ENCODE data around the gene CCNF. TPM values are rescaled to one million over a fixed set of nuclear protein-coding genes. Genes with fewer than 3 reads are reported as not detected.
"Not testable (repeated sequence)": the region's sequence is repeated elsewhere in the genome, so short reads cannot be mapped to it uniquely, and the experiment has no call there.

The CCNF gene
- total RNA-seq, 1 experiment from 2014 or later: 54.5 TPM

GRCh38 chr16:2428051-2428783 lies 1.0 kb upstream of the CCNF start:
- no peak for DNase-seq (ENCODE audit: low spot score)

DNA sequence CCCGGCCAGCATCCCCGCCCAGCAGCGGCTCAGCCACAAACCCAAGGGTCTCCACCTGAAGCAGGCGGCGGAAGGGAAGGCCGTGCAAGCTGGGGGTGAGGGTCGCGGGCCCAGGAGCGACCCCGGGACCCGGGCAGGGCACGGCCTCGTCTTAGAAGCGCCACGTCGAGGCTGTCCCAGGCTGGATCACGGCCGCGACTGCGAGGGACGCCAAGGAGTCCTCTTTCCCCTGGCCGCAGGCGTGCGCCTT lies 538 bp upstream of the CCNF start:
- no peak for DNase-seq (ENCODE audit: low spot score)

DNA sequence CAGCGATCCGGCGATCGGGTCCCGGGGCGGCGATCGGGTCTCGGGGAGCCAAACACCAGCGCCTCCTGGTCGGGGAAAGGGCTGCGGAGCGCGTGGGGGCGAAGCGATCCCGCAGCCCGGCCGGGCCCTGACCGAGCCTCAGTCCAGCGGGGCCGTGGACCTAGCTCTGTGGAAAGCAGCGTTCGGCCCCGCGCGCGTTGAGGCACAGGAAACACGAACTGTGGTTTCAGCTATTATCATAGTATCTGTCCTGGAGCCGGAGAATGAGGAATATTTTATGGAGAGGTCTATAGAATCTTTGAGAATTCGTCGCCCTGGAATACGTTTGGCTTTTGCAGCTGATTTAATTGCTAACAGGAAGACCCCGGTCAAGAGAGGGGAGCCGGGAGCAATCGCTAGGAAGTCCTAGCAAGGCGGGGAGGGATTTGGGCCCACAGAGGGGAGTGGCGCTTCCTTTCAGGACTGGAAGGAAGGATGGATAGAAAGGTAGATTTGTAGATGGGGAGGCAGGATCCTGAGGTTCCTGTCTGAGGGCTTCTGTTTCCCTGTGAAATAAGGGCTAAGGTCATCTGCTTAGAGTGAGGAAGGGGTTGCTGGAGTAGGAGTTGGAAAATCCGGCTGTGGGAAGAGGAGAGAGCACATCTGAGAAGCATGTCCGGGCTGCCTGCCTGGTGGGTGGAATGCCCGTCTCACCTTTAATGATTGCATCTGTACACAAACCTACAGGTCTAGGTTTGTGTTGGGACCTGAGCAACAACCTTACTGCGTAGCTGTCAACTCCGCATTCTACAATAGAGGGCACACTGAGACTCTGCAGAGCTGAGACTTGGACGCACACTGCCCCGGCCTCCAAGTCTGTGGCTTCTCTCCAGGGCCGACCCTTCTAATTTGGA lies 770 bp downstream of the CCNF start:
- DNase-seq (ENCODE audit: low spot score): no peak

DNA sequence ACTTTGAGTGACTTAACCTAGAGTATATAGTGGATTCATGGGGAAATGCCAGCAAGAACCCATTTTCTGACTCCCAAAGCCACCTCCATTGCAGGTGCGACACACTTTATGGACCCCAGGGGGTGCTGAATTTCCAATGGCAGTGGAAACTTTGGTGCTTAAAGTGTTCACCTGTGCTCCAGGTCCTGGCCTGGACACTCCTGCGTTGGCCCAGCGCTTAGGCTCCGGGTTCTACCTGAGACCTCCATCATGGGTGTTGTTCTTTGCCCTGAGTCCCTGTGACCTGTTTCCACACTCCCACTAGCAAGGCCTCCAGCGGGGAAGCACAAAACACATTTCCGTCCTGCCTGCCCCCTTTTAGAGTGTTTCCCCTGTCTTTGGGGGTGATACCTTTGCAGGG lies 3.0 kb downstream of the CCNF start:
- DNase-seq (ENCODE audit: low spot score): no peak

- no peak for DNase-seq (ENCODE audit: low spot score)
Observed at GRCh38 chr16:2432801-2433505, 3.7 kb downstream of the CCNF start.

GRCh38 chr16:2435236-2435635 lies 6.0 kb downstream of the CCNF start:
- DNase-seq (ENCODE audit: low spot score): not testable (repeated sequence)

DNA sequence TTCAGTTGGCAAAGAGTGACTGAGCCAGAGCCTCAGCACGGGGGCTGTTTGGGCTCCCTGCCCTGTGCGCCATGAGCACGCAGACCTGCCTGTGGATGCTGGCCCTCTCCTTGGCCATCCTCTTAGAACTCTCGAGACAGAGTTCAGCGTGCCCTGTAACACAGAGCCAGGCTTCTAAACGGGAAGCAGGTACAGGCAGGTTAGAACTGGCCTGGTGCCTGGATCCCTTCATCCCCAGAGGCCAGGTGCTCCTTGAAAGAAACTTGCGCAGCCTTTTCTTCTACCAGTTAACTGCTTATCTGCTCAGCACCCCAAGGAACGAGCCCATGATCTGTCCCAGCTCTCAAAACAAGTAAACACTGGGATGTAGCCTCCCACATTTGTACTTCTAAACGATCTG lies 6.9 kb downstream of the CCNF start:
- no peak for DNase-seq (ENCODE audit: low spot score)

- DNase-seq (ENCODE audit: low spot score): no peak
Observed at GRCh38 chr16:2437032-2437790, 8.0 kb downstream of the CCNF start.

DNA sequence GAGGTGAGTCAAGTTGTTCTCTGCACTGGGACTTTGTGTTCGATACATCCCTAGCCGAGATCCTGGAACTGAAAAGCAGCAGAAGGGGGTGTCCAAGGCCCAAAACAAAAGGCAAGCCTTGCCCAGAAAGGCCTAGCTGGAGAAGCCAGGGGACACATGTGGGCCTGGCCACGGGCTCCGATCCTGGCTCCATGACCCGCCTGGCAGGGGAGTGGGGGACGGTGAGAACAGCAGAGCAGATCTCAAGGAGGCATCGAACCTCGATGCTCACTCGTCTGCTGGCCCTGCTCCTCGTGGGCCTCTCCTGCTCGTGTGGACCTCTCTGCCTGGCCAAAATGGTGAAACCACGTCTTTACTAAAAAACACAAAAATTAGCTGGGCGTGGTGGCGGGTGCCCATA lies 8.9 kb downstream of the CCNF start:
- DNase-seq (ENCODE audit: low spot score): no peak

- DNase-seq (ENCODE audit: low spot score): no peak
Observed at GRCh38 chr16:2439598-2439997, 10.4 kb downstream of the CCNF start.

GRCh38 chr16:2441143-2441804 lies 12.0 kb downstream of the CCNF start:
- DNase-seq (ENCODE audit: low spot score): not testable (repeated sequence)

DNA sequence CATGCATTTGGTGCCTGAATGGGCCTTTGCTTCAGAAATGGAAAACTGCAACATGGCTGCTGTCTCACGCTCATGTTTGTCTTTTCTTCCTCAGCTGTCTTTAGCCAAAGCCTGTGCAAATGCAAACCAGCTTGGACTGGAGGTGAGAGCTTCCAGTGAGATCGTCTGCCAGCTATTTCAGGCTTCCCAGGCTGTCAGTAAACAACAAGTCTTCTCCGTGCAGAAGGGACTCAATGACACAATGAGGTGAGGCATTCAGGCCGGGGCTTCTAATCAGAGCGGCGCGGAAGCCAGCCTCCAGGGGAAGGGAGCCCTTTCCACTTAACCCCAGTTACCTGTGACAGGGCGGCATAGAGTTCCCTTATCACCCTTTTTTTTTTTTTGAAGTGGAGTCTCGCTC lies 14.3 kb downstream of the CCNF start:
- DNase-seq (ENCODE audit: low spot score): no peak

- DNase-seq (ENCODE audit: low spot score): no peak
Observed at GRCh38 chr16:2447920-2448583, 18.8 kb downstream of the CCNF start.

DNA sequence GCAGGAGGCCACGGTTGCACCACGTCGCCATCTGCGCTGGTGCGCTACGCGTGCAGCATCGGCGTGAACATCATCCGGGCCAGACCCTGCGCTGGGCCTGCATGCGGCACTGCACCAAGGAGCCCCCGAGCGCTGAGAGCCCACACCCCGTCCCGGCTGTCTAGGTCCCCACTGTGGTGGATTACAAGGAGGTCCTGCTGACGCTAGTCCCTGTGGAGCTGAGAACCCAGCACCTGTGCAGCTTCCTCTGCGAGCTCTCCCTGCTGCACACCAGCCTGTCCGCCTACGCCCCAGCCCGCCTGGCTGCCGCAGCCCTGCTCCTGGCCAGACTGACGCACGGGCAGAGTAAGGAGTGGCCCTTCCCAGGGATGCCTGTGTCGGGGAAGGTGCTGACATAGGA lies 19.9 kb downstream of the CCNF start:
- no peak for DNase-seq (ENCODE audit: low spot score)

- DNase-seq (ENCODE audit: low spot score): no peak
Observed at GRCh38 chr16:2450535-2450934, 21.3 kb downstream of the CCNF start.

- no peak for DNase-seq (ENCODE audit: low spot score)
Observed at GRCh38 chr16:2450975-2451381, 21.7 kb downstream of the CCNF start.

DNA sequence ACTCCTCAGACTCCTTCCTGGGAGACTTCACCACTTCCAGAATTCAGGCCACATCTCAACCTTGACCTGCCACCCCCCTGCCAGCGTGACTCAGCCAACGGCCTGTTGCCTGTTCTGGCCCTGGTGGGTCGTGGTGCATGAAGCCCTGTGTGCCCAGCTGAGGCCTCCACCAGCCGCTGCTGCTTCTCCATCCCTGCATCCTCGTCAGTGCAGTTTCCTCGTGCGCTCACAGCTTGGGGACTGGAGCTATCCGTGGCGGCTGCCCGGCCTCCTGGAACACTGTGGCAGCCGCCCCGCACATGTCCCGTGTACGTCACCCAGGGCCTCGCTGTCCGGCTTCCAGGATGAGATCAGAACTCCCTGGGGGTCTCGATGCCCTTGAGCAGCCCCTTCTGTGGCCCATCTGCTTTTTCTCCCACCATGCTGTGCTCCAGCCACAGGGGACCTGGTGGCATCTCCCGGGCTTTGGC lies 22.6 kb downstream of the CCNF start:
- no peak for DNase-seq (ENCODE audit: low spot score)

- no peak for DNase-seq (ENCODE audit: low spot score)
Observed at GRCh38 chr16:2452650-2453049, 23.4 kb downstream of the CCNF start.

DNA sequence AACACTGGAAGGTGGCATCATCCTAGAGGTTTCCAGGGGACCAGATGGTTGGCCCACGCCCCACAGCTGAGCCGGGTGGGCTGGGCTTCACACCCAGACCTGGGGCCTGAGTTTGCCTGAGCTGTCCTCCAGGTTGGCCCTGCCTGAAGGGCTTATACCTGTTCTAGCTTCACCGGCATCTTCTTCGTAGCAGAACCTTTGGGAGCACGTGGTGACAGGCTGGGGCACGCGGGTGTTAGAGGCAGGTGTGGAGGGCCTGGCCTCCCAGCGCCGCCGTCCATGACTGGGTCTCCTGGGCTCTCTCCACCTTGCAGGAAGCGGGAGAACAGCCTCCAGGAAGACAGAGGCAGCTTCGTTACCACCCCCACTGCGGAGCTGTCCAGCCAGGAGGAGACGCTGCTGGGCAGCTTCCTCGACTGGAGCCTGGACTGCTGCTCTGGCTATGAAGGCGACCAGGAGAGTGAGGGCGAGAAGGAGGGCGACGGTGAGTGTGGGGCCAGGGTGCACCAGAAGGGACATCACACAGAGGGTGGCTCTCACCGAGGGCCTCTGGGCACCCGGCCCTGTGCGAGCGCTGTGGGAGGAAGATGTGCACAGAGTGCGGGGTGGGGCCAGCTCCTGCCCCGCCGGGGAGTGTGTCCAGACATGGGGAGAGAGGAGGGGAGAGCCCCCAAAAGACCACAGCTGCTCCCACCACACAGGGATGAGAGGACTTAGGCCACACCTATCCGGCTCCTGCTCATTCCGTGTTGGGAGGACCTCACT lies 26.0 kb downstream of the CCNF start:
- DNase-seq (ENCODE audit: low spot score): no peak

GRCh38 chr16:2456551-2457153 lies 27.4 kb downstream of the CCNF start:
- no peak for DNase-seq (ENCODE audit: low spot score)

Measured in A172 (cell line).